Endothelial cell of umbilical vein (primary cell): Measurements from ENCODE around the gene BRPF1. TPM values are rescaled to one million over a fixed set of nuclear protein-coding genes. Genes with fewer than 3 reads are reported as not detected.

Source experiments
- BruUV-seq: library from RNA; stranded (reverse); fragments of 400-500 nt; replicated peaks from 2 replicates; lab custom pipeline; 2021; lab: Mats Ljungman, UMichigan
- CTCF ChIA-PET: fragments of 300-600, 350-600 bp; sonication (Branson Sonifier 250); formaldehyde crosslinking; loops from one replicate; lab custom pipeline; 2021; ENCODE audit warnings: antibody characterized with exemption, inconsistent platforms; lab: Charles Lee
- POLR2A ChIA-PET: fragments of 300-600, 350-600 bp; sonication (Branson Sonifier 250); formaldehyde crosslinking; loops from one replicate; lab custom pipeline; 2021; ENCODE audit warnings: antibody characterized with exemption, inconsistent platforms; lab: Charles Lee
- DNase-seq: peaks from one replicate; pipeline ENCODE4 v3.0.0-alpha.2; 2011; ENCODE audit warnings: low read depth, low spot score
- FAIRE-seq: peaks from 2 replicates; lab custom pipeline; 2011; peaks lifted over from hg19 to GRCh38; lab: Jason Lieb, UNC
- H2AFZ ChIP-seq: 2 replicates; pipeline ENCODE4 v1.6.0; 2012; ENCODE audit warnings: low read depth, low read length, control low read depth, inconsistent platforms
- H3K27ac ChIP-seq: 2 replicates; pipeline ENCODE4 v1.5.1; 2011; ENCODE audit warnings: low read depth, mild to moderate bottlenecking, control low read depth, low read length, moderate library complexity; ENCODE audit not compliant: insufficient read depth
- H3K27me3 ChIP-seq, 2 experiments: 2 replicates each; pipeline versions ENCODE4 v1.6.0 to v1.6.1; 2011; ENCODE audit warnings: low read length in 2 of 2, mixed read lengths in 1 of 2; ENCODE audit not compliant: control insufficient read depth in 2 of 2, insufficient read depth in 2 of 2
- H3K36me3 ChIP-seq, 2 experiments: 2 replicates in 1 of 2; 3 replicates in 1 of 2; pipeline ENCODE4 v1.5.1; 2011; ENCODE audit warnings: low read length in 2 of 2, mild to moderate bottlenecking in 1 of 2, moderate library complexity in 1 of 2; ENCODE audit not compliant: control insufficient read depth in 2 of 2, insufficient read depth in 2 of 2; ENCODE audit errors: extremely low read depth in 1 of 2
- H3K4me1 ChIP-seq: 3 replicates; pipeline ENCODE4 v1.5.1; 2011; ENCODE audit warnings: mild to moderate bottlenecking, low read length; ENCODE audit not compliant: control insufficient read depth, insufficient read depth; ENCODE audit errors: extremely low read depth
- H3K4me2 ChIP-seq: 2 replicates; pipeline ENCODE4 v1.6.1; 2011; ENCODE audit warnings: low read length, control low read depth, mixed read lengths; ENCODE audit not compliant: insufficient read depth
- H3K4me3 ChIP-seq, 3 experiments: fragments of 200-600 bp in 1 of 3; sonication (generic), shearing (Covaris generic) in 1 of 3; replicated peaks in 1 of 3; 2 replicates each; pipeline ENCODE4 v1.5.1; 2011 to 2016; ENCODE audit warnings: control low read depth in 3 of 3, low read length in 3 of 3, mild to moderate bottlenecking in 2 of 3, inconsistent platforms in 1 of 3, low read depth in 1 of 3, moderate library complexity in 1 of 3; ENCODE audit not compliant: insufficient read depth in 1 of 3
- H3K79me2 ChIP-seq: 2 replicates; pipeline ENCODE4 v1.6.0; 2012; ENCODE audit warnings: low read length, inconsistent platforms; ENCODE audit not compliant: control insufficient read depth, insufficient read depth
- H3K9ac ChIP-seq: replicated peaks from 2 replicates; pipeline ENCODE3; 2011; ENCODE audit warnings: low read length, control low read depth; ENCODE audit not compliant: insufficient read depth; ENCODE audit errors: extremely low read depth
- H3K9me1 ChIP-seq: replicated peaks from 3 replicates; pipeline ENCODE4 v1.6.0; 2011; ENCODE audit warnings: mild to moderate bottlenecking, low read length; ENCODE audit not compliant: control insufficient read depth, insufficient read depth; ENCODE audit errors: extremely low read depth
- H3K9me3 ChIP-seq: replicated peaks from 2 replicates; pipeline ENCODE4 v1.5.1; 2012; ENCODE audit warnings: low read length, inconsistent platforms; ENCODE audit not compliant: control insufficient read depth, insufficient read depth
- H4K20me1 ChIP-seq: replicated peaks from 2 replicates; pipeline ENCODE3; 2011; ENCODE audit warnings: mild to moderate bottlenecking, low read length; ENCODE audit not compliant: control insufficient read depth, insufficient read depth; ENCODE audit errors: extremely low read depth
- CTCF ChIP-seq, 2 donors: IDR thresholded peaks; 1 replicate in 1 of 2; 2 replicates in 1 of 2; pipeline ENCODE4 v1.5.1; 2011; ENCODE audit warnings: low read length in 2 of 2, mild to moderate bottlenecking in 2 of 2, moderate library complexity in 2 of 2, control low read depth in 1 of 2, inconsistent platforms in 1 of 2, low read depth in 1 of 2; ENCODE audit not compliant: insufficient read depth in 1 of 2; ENCODE audit errors: extremely low read depth in 1 of 2
- EZH2 ChIP-seq: IDR thresholded peaks from 2 replicates; pipeline ENCODE4 v1.6.1; 2012; ENCODE audit warnings: borderline replicate concordance, low read depth, mild to moderate bottlenecking, moderate library complexity, low read length, inconsistent platforms; ENCODE audit not compliant: severe bottlenecking
- FOS ChIP-seq: IDR thresholded peaks from 2 replicates; pipeline ENCODE4 v1.6.1; 2011; ENCODE audit warnings: mild to moderate bottlenecking, low read length, moderate library complexity, borderline replicate concordance; ENCODE audit not compliant: insufficient read depth
- GATA2 ChIP-seq: IDR thresholded peaks from 2 replicates; pipeline ENCODE4 v1.7.0; 2011; ENCODE audit warnings: low read depth, mild to moderate bottlenecking, moderate library complexity, mixed read lengths, low read length; ENCODE audit not compliant: insufficient read length, insufficient read depth
- JUN ChIP-seq: IDR thresholded peaks from 2 replicates; pipeline ENCODE4 v1.6.1; 2011; ENCODE audit warnings: borderline replicate concordance, low read depth; ENCODE audit not compliant: insufficient read length, insufficient read depth
- MAX ChIP-seq: IDR thresholded peaks from 2 replicates; pipeline ENCODE4 v1.6.1; 2011; ENCODE audit not compliant: insufficient read depth, insufficient read length
- MYC ChIP-seq: IDR thresholded peaks from one replicate; pipeline ENCODE4 v1.6.1; 2011; ENCODE audit warnings: mild to moderate bottlenecking, low read depth, low read length
- POLR2A ChIP-seq: IDR thresholded peaks from 2 replicates; pipeline ENCODE4 v1.6.1; 2012; ENCODE audit warnings: low read depth, mild to moderate bottlenecking, control low read depth, low read length
- POLR2AphosphoS5 ChIP-seq: IDR thresholded peaks from 2 replicates; pipeline ENCODE4 v1.6.1; 2012; ENCODE audit warnings: low read depth, mild to moderate bottlenecking, control low read depth, low read length, moderate library complexity; ENCODE audit not compliant: insufficient read depth
- dilution Hi-C: fragments of 300-500 bp; cut with MboI; formaldehyde crosslinking; loops from one replicate; pipeline ENCODE4 v1.15.0; 2019; ENCODE audit warnings: low sequenced_read_pairs; ENCODE audit not compliant: extremely low pct_ligation_motif_present
- intact Hi-C: fragments of 100-400 bp; cut with micrococcal nuclease; formaldehyde crosslinking; loops from one replicate; pipeline ENCODE4 v1.10.0; 2022
- polyA plus RNA-seq, 4 experiments: library from polyadenylated mRNA; depleted of rRNA in 3 of 4; stranded (reverse) in 3 of 4; unstranded in 1 of 4; fragments of >200 nt; gene quantifications; 2 replicates each; pipeline versions ENCODE4 v1.2.1 to v1.2.3, GENCODE V29; 2011 to 2012; ENCODE audit warnings: missing spikeins in 1 of 4
- total RNA-seq: library from RNA; stranded (reverse); gene quantifications from 2 replicates; pipeline ENCODE4 v1.2.3, GENCODE V29; 2021

BRPF1 gene
- total and polyA plus RNA-seq, 2 donors (not counting 3 experiments of a cell fraction or from before 2014, with no cell fraction given), result 12.5 to 26.2 TPM

- Histone ChIP-seq H3K9me3 (no peaks in the 10 kb centered on the region), H3K27ac (no peak overlapping the region), H3K4me1 (no peaks in the 10 kb centered on the region), H3K4me2 (no peak overlapping the region), H3K27me3 (no peaks in the 10 kb centered on the region), H3K9me1 (no peaks in the 10 kb centered on the region), H3K79me2 (no peaks in the 10 kb centered on the region), H4K20me1 (no peaks in the 10 kb centered on the region), H2AFZ (no peak overlapping the region), H3K9ac (no peak overlapping the region), H3K36me3 (peaks cover 0 to 5% of the 10 kb centered on the region in 2 experiments), H3K4me3 (no peak overlapping the region)
- CTCF ChIA-PET, result interaction anchor here (0.6 to 1.5 kb wide), 3 partner anchors 9 to 164 kb away, joined by 3 to 4 read pairs (median 3); partner anchors contain the start of gene TADA3
- intact Hi-C loops, result no loop called here
- TF ChIP-seq GATA2, result no peak
- TF ChIP-seq MAX, result no peak
- no peak for TF ChIP-seq POLR2A
- no peak for TF ChIP-seq MYC
- no peak for TF ChIP-seq JUN
- no peak for TF ChIP-seq POLR2AphosphoS5
- no peak for TF ChIP-seq CTCF (IDR thresholded peaks at IDR 0.05; ENCODE audit: extremely low read depth in 1 of 2, insufficient read depth in 1 of 2, low read depth in 1 of 2, low read length in 2 of 2)
- TF ChIP-seq FOS, result no peak
- TF ChIP-seq EZH2, result no peak
- DNase-seq (no peak), FAIRE-seq (no peak)
- BruUV-seq, result no TSS peak
- dilution Hi-C loops, result no loop called here
- POLR2A ChIA-PET, result no interaction called here
Observed at GRCh38 chr3:9781978-9782603, 50.6 kb downstream of the BRPF1 start.
